ENCODE results near the gene FGF2.

FGF2 gene

GRCh38 chr4:122831515-122832196 is 5.0 kb downstream of the FGF2 start:
- TF ChIP-seq CTCF (IDR thresholded peaks at IDR 0.05; ENCODE audit: extremely low read depth, insufficient read depth, missing control alignments), result no peak
- in situ Hi-C loops (cut with MboI; ENCODE audit: low pct_unique_long_range_greater_than_20kb, low sequenced_read_pairs, unreplicated experiment), result no loop called here
- DNase-seq (ENCODE audit: low spot score), result no peak

- in situ Hi-C loops (cut with MboI; ENCODE audit: low pct_unique_long_range_greater_than_20kb, low sequenced_read_pairs, unreplicated experiment), result no loop called here
- TF ChIP-seq CTCF (IDR thresholded peaks at IDR 0.05; ENCODE audit: extremely low read depth, insufficient read depth, missing control alignments), result no peak
- DNase-seq (ENCODE audit: low spot score), result no peak
Observed at GRCh38 chr4:122832732-122833131, 6.1 kb downstream of the FGF2 start.

GRCh38 chr4:122833999-122834398 is 7.4 kb downstream of the FGF2 start:
- no peak for TF ChIP-seq CTCF (IDR thresholded peaks at IDR 0.05; ENCODE audit: extremely low read depth, insufficient read depth, missing control alignments)
- no peak for DNase-seq (ENCODE audit: low spot score)
- in situ Hi-C loops (cut with MboI; ENCODE audit: low pct_unique_long_range_greater_than_20kb, low sequenced_read_pairs, unreplicated experiment), result no loop called here

GRCh38 chr4:122836941-122837340 is 10.3 kb downstream of the FGF2 start:
- no peak for DNase-seq (ENCODE audit: low spot score)
- in situ Hi-C loops (cut with MboI; ENCODE audit: low pct_unique_long_range_greater_than_20kb, low sequenced_read_pairs, unreplicated experiment), result no loop called here
- TF ChIP-seq CTCF (IDR thresholded peaks at IDR 0.05; ENCODE audit: extremely low read depth, insufficient read depth, missing control alignments), result no peak

GRCh38 chr4:122838034-122838433 is 11.4 kb downstream of the FGF2 start:
- TF ChIP-seq CTCF (IDR thresholded peaks at IDR 0.05; ENCODE audit: extremely low read depth, insufficient read depth, missing control alignments), result no peak
- in situ Hi-C loops (cut with MboI; ENCODE audit: low pct_unique_long_range_greater_than_20kb, low sequenced_read_pairs, unreplicated experiment), result no loop called here
- DNase-seq (ENCODE audit: low spot score), result no peak

- in situ Hi-C loops (cut with MboI; ENCODE audit: low pct_unique_long_range_greater_than_20kb, low sequenced_read_pairs, unreplicated experiment), result no loop called here
Observed at GRCh38 chr4:122842392-122842791, 15.8 kb downstream of the FGF2 start.

More at GRCh38 chr4:122842392-122842791, 15.8 kb downstream of the FGF2 start:
- DNase-seq (ENCODE audit: low spot score), result no peak
- no peak for TF ChIP-seq CTCF (IDR thresholded peaks at IDR 0.05; ENCODE audit: extremely low read depth, insufficient read depth, missing control alignments)

All from GM13977 (cell line).